HepG2 (cell line): ENCODE results near the gene RIPOR3. TPM values are rescaled to one million over a fixed set of nuclear protein-coding genes. Genes with fewer than 3 reads are reported as not detected.

Source experiments
- CBX2 ChIP-seq, 2 experiments: fragments of 200-600 bp in 1 of 2; sonication (generic); formaldehyde crosslinking in 1 of 2; IDR thresholded peaks; 2 replicates each; pipeline versions ENCODE4 v1.7.0 to v1.8.1; 2018 to 2022; ENCODE audit warnings: low read depth in 2 of 2, low read length in 1 of 2, mild to moderate bottlenecking in 1 of 2, missing genetic modification reagents in 1 of 2
- CBX5 ChIP-seq: sonication (generic); formaldehyde crosslinking; IDR thresholded peaks from 2 replicates; pipeline ENCODE4 v1.4.0; 2020; ENCODE audit warnings: missing genetic modification reagents, borderline replicate concordance
- GATAD2A ChIP-seq: IDR thresholded peaks from 2 replicates; pipeline ENCODE4 v1.6.1; 2016
- ISX ChIP-seq: sonication (generic); formaldehyde crosslinking; conservative IDR thresholded peaks from 2 replicates; pipeline ENCODE4 v1.5.0; 2020; ENCODE audit warnings: missing genetic modification reagents
- KDM6A ChIP-seq: IDR thresholded peaks from 2 replicates; pipeline ENCODE4 v1.6.1; 2016; ENCODE audit warnings: low read depth
- KLF13 ChIP-seq: sonication (generic); formaldehyde crosslinking; IDR thresholded peaks from 2 replicates; pipeline ENCODE4 v1.4.0; 2020; ENCODE audit warnings: mild to moderate bottlenecking, missing genetic modification reagents
- NFKB2 ChIP-seq: sonication (generic); formaldehyde crosslinking; IDR thresholded peaks from 2 replicates; pipeline ENCODE4 v1.4.0; 2020; ENCODE audit warnings: missing genetic modification reagents, borderline replicate concordance
- NFRKB ChIP-seq: fragments of 450-650 bp; IDR thresholded peaks from 2 replicates; pipeline ENCODE4 v1.6.1; 2017
- RELA ChIP-seq: sonication (generic); formaldehyde crosslinking; IDR thresholded peaks from 2 replicates; pipeline ENCODE4 v1.4.0; 2020; ENCODE audit warnings: missing genetic modification reagents
- RFX5 ChIP-seq: IDR thresholded peaks from 2 replicates; pipeline ENCODE4 v1.6.1; 2011; ENCODE audit warnings: low read depth, low read length, improper control_type of control experiment
- SCMH1 ChIP-seq: sonication (generic); formaldehyde crosslinking; IDR thresholded peaks from 2 replicates; pipeline ENCODE4 v1.9.0; 2021; ENCODE audit warnings: missing genetic modification reagents, mild to moderate bottlenecking, borderline replicate concordance
- SP2 ChIP-seq: sonication (generic); formaldehyde crosslinking; IDR thresholded peaks from 2 replicates; pipeline ENCODE4 v1.5.1; 2020; ENCODE audit warnings: mild to moderate bottlenecking, missing genetic modification reagents
- SRSF9 ChIP-seq: fragments of 200-400 bp; formaldehyde crosslinking; IDR thresholded peaks from 2 replicates; pipeline ENCODE4 v1.6.1; 2018; ENCODE audit warnings: borderline replicate concordance, mild to moderate bottlenecking, low read depth, low read length; ENCODE audit not compliant: insufficient read depth, poor library complexity, severe bottlenecking
- TAF15 ChIP-seq: fragments of 200-400 bp; formaldehyde crosslinking; IDR thresholded peaks from one replicate; pipeline ENCODE4 v1.6.1; 2018; ENCODE audit warnings: mild to moderate bottlenecking, low read depth, low read length; ENCODE audit not compliant: poor library complexity, severe bottlenecking
- WIZ ChIP-seq: sonication (generic); formaldehyde crosslinking; IDR thresholded peaks from 2 replicates; pipeline ENCODE4 v1.5.1; 2020; ENCODE audit warnings: mild to moderate bottlenecking, missing genetic modification reagents
- ZNF562 ChIP-seq: sonication (generic); formaldehyde crosslinking; IDR thresholded peaks from 2 replicates; pipeline ENCODE4 v1.8.0; 2022; ENCODE audit warnings: missing genetic modification reagents, borderline replicate concordance
- ZNF570 ChIP-seq: sonication (generic); formaldehyde crosslinking; IDR thresholded peaks from 2 replicates; pipeline ENCODE4 v1.4.0; 2020; ENCODE audit warnings: mild to moderate bottlenecking, missing genetic modification reagents, borderline replicate concordance
- polyA plus RNA-seq, 8 experiments: library from polyadenylated mRNA; depleted of rRNA in 3 of 8; stranded (reverse) in 7 of 8; unstranded in 1 of 8; fragments of >200 nt; fragmentation: Illumina TruSeq in 4 of 8; extraction: Trizol in 4 of 8; gene quantifications; 2 replicates each; pipeline versions ENCODE4 v1.2.1 to v1.2.3, GENCODE V29; 2011 to 2016; ENCODE audit warnings: low read depth in 4 of 8, missing spikeins in 1 of 8, mixed read lengths in 1 of 8; ENCODE audit not compliant: insufficient read depth in 1 of 8
- total RNA-seq, 5 experiments: library from RNA; depleted of rRNA; stranded (reverse); fragments of >200 nt; fragmentation: Illumina TruSeq; extraction: Trizol; gene quantifications; 2 replicates each; pipeline ENCODE4 v1.2.3, GENCODE V29; 2016; ENCODE audit warnings: low read depth in 1 of 5
- TF ChIP-seq, protein P1 (sequence below): sonication (generic); formaldehyde crosslinking; conservative IDR thresholded peaks from 2 replicates; pipeline ENCODE4 v1.4.0; 2020; ENCODE audit warnings: missing genetic modification reagents
- TF ChIP-seq, protein P2 (sequence below): sonication (generic); formaldehyde crosslinking; IDR thresholded peaks from 2 replicates; pipeline ENCODE4 v1.4.0; 2020; ENCODE audit warnings: missing genetic modification reagents, borderline replicate concordance
- TF ChIP-seq, protein P3 (sequence below): sonication (generic); formaldehyde crosslinking; IDR thresholded peaks from 2 replicates; pipeline ENCODE4 v1.8.0; 2022; ENCODE audit warnings: mild to moderate bottlenecking, missing genetic modification reagents
- TF ChIP-seq, protein P4 (sequence below): sonication (generic); formaldehyde crosslinking; IDR thresholded peaks from 2 replicates; pipeline ENCODE4 v1.8.1; 2023; ENCODE audit warnings: missing genetic modification reagents, mild to moderate bottlenecking, borderline replicate concordance
- TF ChIP-seq, protein P5 (sequence below): sonication (generic); formaldehyde crosslinking; IDR thresholded peaks from 2 replicates; pipeline ENCODE4 v1.5.1; 2020; ENCODE audit warnings: mild to moderate bottlenecking, missing genetic modification reagents, moderate library complexity

Gene RIPOR3
- total and polyA plus RNA-seq, 2 of the 13 experiments (the other 11 are each of a cell fraction or from before 2014, with no cell fraction given): 0.18 TPM; not detected in 1

DNA sequence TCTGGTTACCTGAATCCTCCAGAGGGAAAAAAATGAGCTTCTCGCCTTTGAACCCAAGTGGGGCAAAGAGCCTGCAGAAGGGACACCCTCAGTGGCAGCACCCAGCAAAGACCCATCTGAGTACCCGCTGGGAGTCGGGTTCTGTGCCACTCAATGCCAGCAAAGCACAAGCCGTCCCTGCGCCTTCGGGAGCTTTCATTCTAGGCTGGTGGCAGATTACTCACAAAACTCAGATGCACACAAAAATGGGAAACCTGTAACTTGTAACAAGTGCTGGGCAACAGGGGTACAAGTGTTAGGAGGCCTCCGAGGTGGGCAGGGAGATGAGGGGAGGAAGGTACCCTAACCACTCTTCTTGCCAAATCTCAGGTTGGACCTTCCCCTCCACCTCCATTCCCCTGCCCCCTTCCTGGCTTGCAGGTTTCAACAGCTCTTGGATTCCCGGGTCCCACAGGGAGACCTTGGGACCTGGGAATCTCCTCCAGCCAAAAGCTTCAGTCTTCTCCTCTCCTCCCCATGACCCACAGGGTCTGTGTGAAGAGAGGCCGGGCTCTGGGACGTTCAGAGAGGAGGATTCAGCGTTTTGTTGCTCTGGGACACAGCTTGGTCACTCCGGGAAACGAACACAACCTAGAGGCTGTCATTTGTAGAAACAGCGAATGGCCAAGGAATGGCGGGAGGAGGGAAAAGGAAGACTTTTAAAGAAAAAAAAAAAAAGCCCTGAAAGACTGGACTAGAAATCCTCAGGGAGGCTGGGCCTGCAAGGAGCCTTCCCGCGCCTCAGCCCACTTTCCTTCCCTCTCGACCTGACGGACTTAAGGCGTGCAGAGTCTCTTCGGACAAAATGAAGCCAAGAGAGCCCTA lies 38.8 kb upstream of the RIPOR3 start (continued):
- TF ChIP-seq, protein P1, sequence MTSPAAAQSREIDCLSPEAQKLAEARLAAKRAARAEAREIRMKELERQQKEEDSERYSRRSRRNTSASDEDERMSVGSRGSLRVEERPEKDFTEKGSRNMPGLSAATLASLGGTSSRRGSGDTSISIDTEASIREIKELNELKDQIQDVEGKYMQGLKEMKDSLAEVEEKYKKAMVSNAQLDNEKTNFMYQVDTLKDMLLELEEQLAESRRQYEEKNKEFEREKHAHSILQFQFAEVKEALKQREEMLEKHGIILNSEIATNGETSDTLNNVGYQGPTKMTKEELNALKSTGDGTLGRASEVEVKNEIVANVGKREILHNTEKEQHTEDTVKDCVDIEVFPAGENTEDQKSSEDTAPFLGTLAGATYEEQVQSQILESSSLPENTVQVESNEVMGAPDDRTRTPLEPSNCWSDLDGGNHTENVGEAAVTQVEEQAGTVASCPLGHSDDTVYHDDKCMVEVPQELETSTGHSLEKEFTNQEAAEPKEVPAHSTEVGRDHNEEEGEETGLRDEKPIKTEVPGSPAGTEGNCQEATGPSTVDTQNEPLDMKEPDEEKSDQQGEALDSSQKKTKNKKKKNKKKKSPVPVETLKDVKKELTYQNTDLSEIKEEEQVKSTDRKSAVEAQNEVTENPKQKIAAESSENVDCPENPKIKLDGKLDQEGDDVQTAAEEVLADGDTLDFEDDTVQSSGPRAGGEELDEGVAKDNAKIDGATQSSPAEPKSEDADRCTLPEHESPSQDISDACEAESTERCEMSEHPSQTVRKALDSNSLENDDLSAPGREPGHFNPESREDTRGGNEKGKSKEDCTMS: no peak
- TF ChIP-seq ISX (CRISPR knock-in tag) (no peak), RFX5 (no peak), SCMH1 (CRISPR knock-in tag) (no peak), CBX5 (CRISPR knock-in tag) (no peak), ZNF570 (CRISPR knock-in tag) (no peak), GATAD2A (CRISPR knock-in tag) (no peak), ZNF562 (CRISPR knock-in tag) (no peak), NFKB2 (CRISPR knock-in tag) (no peak), RELA (CRISPR knock-in tag) (no peak), TAF15 (no peak), SP2 (CRISPR knock-in tag) (no peak), KLF13 (CRISPR knock-in tag) (peak; percentile 89; the same call in 1 of the 2 replicates), KDM6A (CRISPR knock-in tag) (no peak), NFRKB (no peak), SRSF9 (no peak), WIZ (CRISPR knock-in tag) (no peak; the same call in 1 of the 2 replicates), CBX2 (IDR thresholded peaks at IDR 0.05; ENCODE audit: low read depth, low read length) (no peak), CBX2 (CRISPR knock-in tag; IDR thresholded peaks at IDR 0.05; ENCODE audit: low read depth) (no peak)
- TF ChIP-seq, protein P2, sequence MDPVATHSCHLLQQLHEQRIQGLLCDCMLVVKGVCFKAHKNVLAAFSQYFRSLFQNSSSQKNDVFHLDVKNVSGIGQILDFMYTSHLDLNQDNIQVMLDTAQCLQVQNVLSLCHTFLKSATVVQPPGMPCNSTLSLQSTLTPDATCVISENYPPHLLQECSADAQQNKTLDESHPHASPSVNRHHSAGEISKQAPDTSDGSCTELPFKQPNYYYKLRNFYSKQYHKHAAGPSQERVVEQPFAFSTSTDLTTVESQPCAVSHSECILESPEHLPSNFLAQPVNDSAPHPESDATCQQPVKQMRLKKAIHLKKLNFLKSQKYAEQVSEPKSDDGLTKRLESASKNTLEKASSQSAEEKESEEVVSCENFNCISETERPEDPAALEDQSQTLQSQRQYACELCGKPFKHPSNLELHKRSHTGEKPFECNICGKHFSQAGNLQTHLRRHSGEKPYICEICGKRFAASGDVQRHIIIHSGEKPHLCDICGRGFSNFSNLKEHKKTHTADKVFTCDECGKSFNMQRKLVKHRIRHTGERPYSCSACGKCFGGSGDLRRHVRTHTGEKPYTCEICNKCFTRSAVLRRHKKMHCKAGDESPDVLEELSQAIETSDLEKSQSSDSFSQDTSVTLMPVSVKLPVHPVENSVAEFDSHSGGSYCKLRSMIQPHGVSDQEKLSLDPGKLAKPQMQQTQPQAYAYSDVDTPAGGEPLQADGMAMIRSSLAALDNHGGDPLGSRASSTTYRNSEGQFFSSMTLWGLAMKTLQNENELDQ (CRISPR knock-in tag): no peak
- TF ChIP-seq, protein P3, sequence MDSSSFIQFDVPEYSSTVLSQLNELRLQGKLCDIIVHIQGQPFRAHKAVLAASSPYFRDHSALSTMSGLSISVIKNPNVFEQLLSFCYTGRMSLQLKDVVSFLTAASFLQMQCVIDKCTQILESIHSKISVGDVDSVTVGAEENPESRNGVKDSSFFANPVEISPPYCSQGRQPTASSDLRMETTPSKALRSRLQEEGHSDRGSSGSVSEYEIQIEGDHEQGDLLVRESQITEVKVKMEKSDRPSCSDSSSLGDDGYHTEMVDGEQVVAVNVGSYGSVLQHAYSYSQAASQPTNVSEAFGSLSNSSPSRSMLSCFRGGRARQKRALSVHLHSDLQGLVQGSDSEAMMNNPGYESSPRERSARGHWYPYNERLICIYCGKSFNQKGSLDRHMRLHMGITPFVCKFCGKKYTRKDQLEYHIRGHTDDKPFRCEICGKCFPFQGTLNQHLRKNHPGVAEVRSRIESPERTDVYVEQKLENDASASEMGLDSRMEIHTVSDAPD (CRISPR knock-in tag): no peak
- TF ChIP-seq, protein P4, sequence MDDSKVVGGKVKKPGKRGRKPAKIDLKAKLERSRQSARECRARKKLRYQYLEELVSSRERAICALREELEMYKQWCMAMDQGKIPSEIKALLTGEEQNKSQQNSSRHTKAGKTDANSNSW (CRISPR knock-in tag): 0 out of 2 replicates have a peak, but pooled peaks have one; percentile 34
- TF ChIP-seq, protein P5, sequence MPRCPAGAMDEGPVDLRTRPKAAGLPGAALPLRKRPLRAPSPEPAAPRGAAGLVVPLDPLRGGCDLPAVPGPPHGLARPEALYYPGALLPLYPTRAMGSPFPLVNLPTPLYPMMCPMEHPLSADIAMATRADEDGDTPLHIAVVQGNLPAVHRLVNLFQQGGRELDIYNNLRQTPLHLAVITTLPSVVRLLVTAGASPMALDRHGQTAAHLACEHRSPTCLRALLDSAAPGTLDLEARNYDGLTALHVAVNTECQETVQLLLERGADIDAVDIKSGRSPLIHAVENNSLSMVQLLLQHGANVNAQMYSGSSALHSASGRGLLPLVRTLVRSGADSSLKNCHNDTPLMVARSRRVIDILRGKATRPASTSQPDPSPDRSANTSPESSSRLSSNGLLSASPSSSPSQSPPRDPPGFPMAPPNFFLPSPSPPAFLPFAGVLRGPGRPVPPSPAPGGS (CRISPR knock-in tag): no peak
